Smooth muscle cell (in vitro differentiated cells): Measurements from ENCODE around the gene NTN1. TPM values are rescaled to one million over a fixed set of nuclear protein-coding genes. Genes with fewer than 3 reads are reported as not detected.

ENCODE experiments used
- DNase-seq: peaks from one replicate; lab custom pipeline; 2025; ENCODE audit not compliant: unreplicated experiment; lab: John Stamatoyannopoulos, UW
- H2AFZ ChIP-seq: fragments of 200-600 bp; sonication (generic); 2 replicates; pipeline ENCODE4 v1.6.0; 2016; ENCODE audit warnings: antibody characterized with exemption, low read depth, mild to moderate bottlenecking
- H3F3A ChIP-seq: fragments of 200-600 bp; sonication (generic); 2 replicates; pipeline ENCODE4 v1.6.0; 2017; ENCODE audit warnings: antibody characterized with exemption, low read depth
- H3K27ac ChIP-seq: fragments of 200-600 bp; sonication (generic); 2 replicates; pipeline ENCODE4 v1.5.1; 2016; ENCODE audit warnings: low read depth, mild to moderate bottlenecking
- H3K27me3 ChIP-seq: fragments of 200-600 bp; sonication (generic); 2 replicates; pipeline ENCODE4 v1.6.1; 2016; ENCODE audit warnings: low read depth, mild to moderate bottlenecking
- H3K36me3 ChIP-seq: fragments of 200-600 bp; sonication (generic); 2 replicates; pipeline ENCODE4 v1.5.1; 2016; ENCODE audit warnings: low read depth
- H3K4me1 ChIP-seq: fragments of 200-600 bp; sonication (generic); 2 replicates; pipeline ENCODE4 v1.5.1; 2016; ENCODE audit warnings: low read depth
- H3K4me2 ChIP-seq: fragments of 200-600 bp; sonication (generic); 2 replicates; pipeline ENCODE4 v1.6.0; 2016; ENCODE audit warnings: mild to moderate bottlenecking
- H3K4me3 ChIP-seq: fragments of 200-600 bp; sonication (generic); 2 replicates; pipeline ENCODE4 v1.5.1; 2016; ENCODE audit warnings: mild to moderate bottlenecking
- H3K79me2 ChIP-seq: fragments of 200-600 bp; sonication (generic); 2 replicates; pipeline ENCODE4 v1.6.0; 2016; ENCODE audit warnings: low read depth, mild to moderate bottlenecking
- H3K9ac ChIP-seq: fragments of 200-600 bp; sonication (generic); 2 replicates; pipeline ENCODE4 v1.6.0; 2016; ENCODE audit warnings: low read depth
- H3K9me3 ChIP-seq: fragments of 200-600 bp; sonication (generic); replicated peaks from 2 replicates; pipeline ENCODE4 v1.5.1; 2016; ENCODE audit warnings: low read depth
- H4K20me1 ChIP-seq: fragments of 200-600 bp; sonication (generic); 2 replicates; pipeline ENCODE4 v1.6.0; 2016; ENCODE audit warnings: low read depth
- CTCF ChIP-seq: fragments of 200-600 bp; sonication (generic); IDR thresholded peaks from 2 replicates; pipeline ENCODE4 v1.5.1; 2017; ENCODE audit warnings: borderline replicate concordance, mild to moderate bottlenecking, antibody characterized with exemption; ENCODE audit not compliant: insufficient read depth, poor library complexity, severe bottlenecking
- WGBS: methylation state at CpG from one replicate; pipeline ENCODE4 v1.1.7; 2016; ENCODE audit warnings: low lambda C conversion rate; 5-methylcytosine and 5-hydroxymethylcytosine counted together
- polyA plus RNA-seq: library from polyadenylated mRNA; unstranded; fragments of >200 nt; fragmentation: Nextera tagmentation; extraction: Ambion mirVana; gene quantifications from 2 replicates; pipeline ENCODE4 v1.2.1, GENCODE V29; 2016
- total RNA-seq: library from RNA; depleted of rRNA; stranded (reverse); fragments of >200 nt; gene quantifications from 2 replicates; pipeline ENCODE4 v1.2.3, GENCODE V29; 2014

The NTN1 gene
- total and polyA plus RNA-seq, 2 experiments from 2014 or later: 0.07 to 0.72 TPM

GRCh38 chr17:9087921-9088320 is 66.6 kb downstream of the NTN1 start:
- no peak overlapping the region for H3K27ac ChIP-seq
- H3F3A ChIP-seq: no peaks in the 10 kb centered on the region
- TF ChIP-seq CTCF: no peak
- H3K9me3 ChIP-seq: no peaks in the 10 kb centered on the region
- no peaks in the 10 kb centered on the region for H3K36me3 ChIP-seq
- WGBS: 86% methylated on average over 9 of the region's 9 CpGs
- no peak overlapping the region for H3K4me3 ChIP-seq
- no peaks in the 10 kb centered on the region for H3K4me1 ChIP-seq
- no peaks in the 10 kb centered on the region for H3K79me2 ChIP-seq
- no peak overlapping the region for H2AFZ ChIP-seq
- no peaks in the 10 kb centered on the region for H4K20me1 ChIP-seq
- no peak overlapping the region for H3K9ac ChIP-seq
- H3K4me2 ChIP-seq: no peak overlapping the region
- DNase-seq: no peak
- peaks cover 43% of the 10 kb centered on the region for H3K27me3 ChIP-seq

- no peaks in the 10 kb centered on the region for H3F3A ChIP-seq
- 87% methylated on average over 9 of the region's 9 CpGs for WGBS
- no peak overlapping the region for H3K27ac ChIP-seq
- H2AFZ ChIP-seq: no peak overlapping the region
- DNase-seq: no peak
- TF ChIP-seq CTCF: no peak
- no peaks in the 10 kb centered on the region for H4K20me1 ChIP-seq
- H3K27me3 ChIP-seq: peaks cover 32% of the 10 kb centered on the region
- H3K4me3 ChIP-seq: no peak overlapping the region
- H3K4me2 ChIP-seq: no peak overlapping the region
- no peaks in the 10 kb centered on the region for H3K4me1 ChIP-seq
- no peaks in the 10 kb centered on the region for H3K36me3 ChIP-seq
- H3K79me2 ChIP-seq: no peaks in the 10 kb centered on the region
- H3K9me3 ChIP-seq: no peaks in the 10 kb centered on the region
- no peak overlapping the region for H3K9ac ChIP-seq
These were observed 69.4 kb downstream of the NTN1 start for GRCh38 chr17:9090641-9091096.

GRCh38 chr17:9094193-9094592 is 72.9 kb downstream of the NTN1 start:
- Histone ChIP-seq H3K79me2 (no peaks in the 10 kb centered on the region), H3F3A (no peaks in the 10 kb centered on the region), H3K36me3 (no peaks in the 10 kb centered on the region), H3K9me3 (no peaks in the 10 kb centered on the region), H3K27ac (no peak overlapping the region), H3K4me2 (no peak overlapping the region), H3K27me3 (peaks cover 6% of the 10 kb centered on the region), H4K20me1 (no peaks in the 10 kb centered on the region), H3K4me1 (no peaks in the 10 kb centered on the region), H3K4me3 (no peak overlapping the region), H2AFZ (no peak overlapping the region), H3K9ac (no peak overlapping the region)
- TF ChIP-seq CTCF: no peak
- no peak for DNase-seq
- 88% methylated on average over 1 of the region's 1 CpG for WGBS

- H3K27ac ChIP-seq: no peak overlapping the region
- no peaks in the 10 kb centered on the region for H3K36me3 ChIP-seq
- no peaks in the 10 kb centered on the region for H3K9me3 ChIP-seq
- no peaks in the 10 kb centered on the region for H3K4me1 ChIP-seq
- H2AFZ ChIP-seq: no peak overlapping the region
- no peak overlapping the region for H3K9ac ChIP-seq
- no peaks in the 10 kb centered on the region for H3K79me2 ChIP-seq
- WGBS: 88% methylated on average over 2 of the region's 2 CpGs
- no peaks in the 10 kb centered on the region for H3F3A ChIP-seq
- no peak for DNase-seq
- no peak overlapping the region for H3K4me2 ChIP-seq
- no peak for TF ChIP-seq CTCF
- H4K20me1 ChIP-seq: no peaks in the 10 kb centered on the region
- no peak overlapping the region for H3K4me3 ChIP-seq
- no peaks in the 10 kb centered on the region for H3K27me3 ChIP-seq
These were observed 74.1 kb downstream of the NTN1 start for GRCh38 chr17:9095390-9095789.
